Activated naive CD8-positive, alpha-beta T cell treated with anti-CD3 and anti-CD28 coated beads, Interleukin-2, amount 10 ng/mL, durations not matched to agents 7 days and 5 days (primary cell): ENCODE results near the gene PTPRM. TPM values are rescaled to one million over a fixed set of nuclear protein-coding genes. Genes with fewer than 3 reads are reported as not detected.

Experiments used
- ATAC-seq: fragments of 150-1000 bp; cut with Tn5 transposase; one replicate; pipeline ENCODE4 v1.10.0; 2021; ENCODE audit warnings: low read depth, moderate library complexity
- POLR2A ChIA-PET: fragments of 350-600 bp; sonication (Branson Sonifier 250); formaldehyde crosslinking; loops from one replicate; lab custom pipeline; 2021; ENCODE audit warnings: antibody characterized with exemption; lab: Charles Lee
- DNase-seq: peaks from one replicate; pipeline ENCODE4 v3.0.0; 2021
- H3K27ac Mint-ChIP-seq: one replicate; pipeline ENCODE4 v1.8.0; 2022; ENCODE audit warnings: mild to moderate bottlenecking, mixed read lengths
- H3K27me3 Mint-ChIP-seq: one replicate; pipeline ENCODE4 v1.8.0; 2022; ENCODE audit warnings: mild to moderate bottlenecking, moderate library complexity, mixed read lengths
- H3K36me3 Mint-ChIP-seq: one replicate; pipeline ENCODE4 v1.8.0; 2021; ENCODE audit warnings: mild to moderate bottlenecking, mixed read lengths
- H3K4me1 Mint-ChIP-seq: one replicate; pipeline ENCODE4 v1.8.0; 2021; ENCODE audit warnings: mixed read lengths
- H3K4me3 Mint-ChIP-seq: one replicate; pipeline ENCODE4 v1.8.0; 2022; ENCODE audit warnings: mild to moderate bottlenecking, moderate library complexity, mixed read lengths
- H3K9me3 Mint-ChIP-seq: one replicate; pipeline ENCODE4 v1.8.0; 2021; ENCODE audit warnings: mixed read lengths
- total RNA-seq, 2 experiments: library from RNA; stranded (reverse); gene quantifications; one replicate each; pipeline ENCODE4 v1.2.3, GENCODE V29; 2021

PTPRM gene
- total RNA-seq, 2 experiments from 2014 or later = 6.5 to 6.6 TPM

GRCh38 chr18:8287196-8287885 is 720.2 kb downstream of the PTPRM start:
- Mint-ChIP-seq H3K9me3 (no peaks in the 10 kb centered on the region), H3K4me3 (no peak overlapping the region), H3K4me1 (no peaks in the 10 kb centered on the region), H3K36me3 (no peaks in the 10 kb centered on the region), H3K27me3 (peaks cover 5% of the 10 kb centered on the region), H3K27ac (no peak overlapping the region)
- POLR2A ChIA-PET = no interaction called here
- ATAC-seq (no peak), DNase-seq (no peak)

- no peaks in the 10 kb centered on the region for H3K4me1 Mint-ChIP-seq
- POLR2A ChIA-PET = no interaction called here
- DNase-seq (no peak), ATAC-seq (no peak)
- H3K4me3 Mint-ChIP-seq = no peak overlapping the region
- peak overlapping the region; percentile 17 for H3K27ac Mint-ChIP-seq
- no peaks in the 10 kb centered on the region for H3K36me3 Mint-ChIP-seq
- H3K27me3 Mint-ChIP-seq = peaks cover 5% of the 10 kb centered on the region
- no peaks in the 10 kb centered on the region for H3K9me3 Mint-ChIP-seq
These were observed 721.5 kb downstream of the PTPRM start for GRCh38 chr18:8288472-8289195.

GRCh38 chr18:8290435-8290834 is 723.3 kb downstream of the PTPRM start:
- Mint-ChIP-seq H3K4me1 (no peaks in the 10 kb centered on the region), H3K4me3 (no peak overlapping the region), H3K9me3 (no peaks in the 10 kb centered on the region), H3K27me3 (peaks cover 5% of the 10 kb centered on the region), H3K27ac (no peak overlapping the region), H3K36me3 (no peaks in the 10 kb centered on the region)
- POLR2A ChIA-PET = no interaction called here
- ATAC-seq = no peak
- no peak for DNase-seq

- no peaks in the 10 kb centered on the region for H3K9me3 Mint-ChIP-seq
- H3K4me1 Mint-ChIP-seq = no peaks in the 10 kb centered on the region
- no peak overlapping the region for H3K27ac Mint-ChIP-seq
- no peak overlapping the region for H3K4me3 Mint-ChIP-seq
- no peak for ATAC-seq
- peaks cover 5% of the 10 kb centered on the region for H3K27me3 Mint-ChIP-seq
- no peak for DNase-seq
- POLR2A ChIA-PET = no interaction called here
- H3K36me3 Mint-ChIP-seq = no peaks in the 10 kb centered on the region
These were observed 723.8 kb downstream of the PTPRM start for GRCh38 chr18:8290913-8291312.

- no peak for ATAC-seq
- H3K27ac Mint-ChIP-seq = no peak overlapping the region
- H3K9me3 Mint-ChIP-seq = no peaks in the 10 kb centered on the region
- H3K36me3 Mint-ChIP-seq = no peaks in the 10 kb centered on the region
- no peak overlapping the region for H3K4me3 Mint-ChIP-seq
- POLR2A ChIA-PET = no interaction called here
- H3K4me1 Mint-ChIP-seq = no peaks in the 10 kb centered on the region
- DNase-seq = no peak
- peaks cover 3% of the 10 kb centered on the region for H3K27me3 Mint-ChIP-seq
These were observed 726.1 kb downstream of the PTPRM start for GRCh38 chr18:8293184-8293583.

- Mint-ChIP-seq H3K9me3 (peaks cover 2% of the 10 kb centered on the region), H3K27ac (no peak overlapping the region), H3K27me3 (no peaks in the 10 kb centered on the region), H3K4me1 (no peaks in the 10 kb centered on the region), H3K36me3 (no peaks in the 10 kb centered on the region), H3K4me3 (no peak overlapping the region)
- ATAC-seq = no peak
- POLR2A ChIA-PET = no interaction called here
- DNase-seq = no peak
These were observed 729.9 kb downstream of the PTPRM start for GRCh38 chr18:8296886-8297616.

GRCh38 chr18:8298186-8298585 is 731.1 kb downstream of the PTPRM start:
- no peaks in the 10 kb centered on the region for H3K36me3 Mint-ChIP-seq
- POLR2A ChIA-PET = no interaction called here
- no peaks in the 10 kb centered on the region for H3K4me1 Mint-ChIP-seq
- DNase-seq (no peak), ATAC-seq (no peak)
- H3K9me3 Mint-ChIP-seq = peaks cover 2% of the 10 kb centered on the region
- no peak overlapping the region for H3K27ac Mint-ChIP-seq
- H3K27me3 Mint-ChIP-seq = no peaks in the 10 kb centered on the region
- no peak overlapping the region for H3K4me3 Mint-ChIP-seq

GRCh38 chr18:8299054-8299980 is 732.2 kb downstream of the PTPRM start:
- no peaks in the 10 kb centered on the region for H3K4me1 Mint-ChIP-seq
- POLR2A ChIA-PET = no interaction called here
- no peaks in the 10 kb centered on the region for H3K27me3 Mint-ChIP-seq
- DNase-seq (no peak), ATAC-seq (no peak)
- no peak overlapping the region for H3K27ac Mint-ChIP-seq
- H3K9me3 Mint-ChIP-seq = peaks cover 2% of the 10 kb centered on the region
- H3K36me3 Mint-ChIP-seq = no peaks in the 10 kb centered on the region
- no peak overlapping the region for H3K4me3 Mint-ChIP-seq

- DNase-seq (no peak), ATAC-seq (no peak)
- POLR2A ChIA-PET = no interaction called here
- Mint-ChIP-seq H3K36me3 (no peaks in the 10 kb centered on the region), H3K4me3 (no peak overlapping the region), H3K27me3 (no peaks in the 10 kb centered on the region), H3K4me1 (no peaks in the 10 kb centered on the region), H3K9me3 (peaks cover 2% of the 10 kb centered on the region), H3K27ac (no peak overlapping the region)
These were observed 733.8 kb downstream of the PTPRM start for GRCh38 chr18:8300751-8301410.

GRCh38 chr18:8301427-8302172 is 734.5 kb downstream of the PTPRM start:
- Mint-ChIP-seq H3K4me1 (no peaks in the 10 kb centered on the region), H3K9me3 (peaks cover 2% of the 10 kb centered on the region), H3K36me3 (no peaks in the 10 kb centered on the region), H3K27me3 (no peaks in the 10 kb centered on the region), H3K4me3 (no peak overlapping the region), H3K27ac (no peak overlapping the region)
- ATAC-seq (no peak), DNase-seq (no peak)
- POLR2A ChIA-PET = no interaction called here

- POLR2A ChIA-PET = no interaction called here
- ATAC-seq (no peak), DNase-seq (no peak)
- no peaks in the 10 kb centered on the region for H3K27me3 Mint-ChIP-seq
- H3K36me3 Mint-ChIP-seq = no peaks in the 10 kb centered on the region
- H3K4me1 Mint-ChIP-seq = no peaks in the 10 kb centered on the region
- no peak overlapping the region for H3K27ac Mint-ChIP-seq
- no peak overlapping the region for H3K4me3 Mint-ChIP-seq
- peaks cover 2% of the 10 kb centered on the region for H3K9me3 Mint-ChIP-seq
These were observed 736.1 kb downstream of the PTPRM start for GRCh38 chr18:8303151-8303755.

GRCh38 chr18:8307960-8308359 is 740.8 kb downstream of the PTPRM start:
- H3K27me3 Mint-ChIP-seq = no peaks in the 10 kb centered on the region
- H3K9me3 Mint-ChIP-seq = no peaks in the 10 kb centered on the region
- H3K36me3 Mint-ChIP-seq = no peaks in the 10 kb centered on the region
- POLR2A ChIA-PET = no interaction called here
- no peak for DNase-seq
- no peak overlapping the region for H3K27ac Mint-ChIP-seq
- H3K4me3 Mint-ChIP-seq = no peak overlapping the region
- no peak for ATAC-seq
- H3K4me1 Mint-ChIP-seq = no peaks in the 10 kb centered on the region
